Endothelial cell of umbilical vein (primary cell): Measurements from ENCODE around the gene HSPB6. TPM values are rescaled to one million over a fixed set of nuclear protein-coding genes. Genes with fewer than 3 reads are reported as not detected.
A peak's percentile ranks its signal among the peaks of the same experiment; 100 is the strongest.

Experiments used
- BruUV-seq: library from RNA; stranded (reverse); fragments of 400-500 nt; replicated peaks from 2 replicates; lab custom pipeline; 2021; lab: Mats Ljungman, UMichigan
- CTCF ChIA-PET: fragments of 300-600, 350-600 bp; sonication (Branson Sonifier 250); formaldehyde crosslinking; loops from one replicate; lab custom pipeline; 2021; ENCODE audit warnings: antibody characterized with exemption, inconsistent platforms; lab: Charles Lee
- POLR2A ChIA-PET: fragments of 300-600, 350-600 bp; sonication (Branson Sonifier 250); formaldehyde crosslinking; loops from one replicate; lab custom pipeline; 2021; ENCODE audit warnings: antibody characterized with exemption, inconsistent platforms; lab: Charles Lee
- DNase-seq: peaks from one replicate; pipeline ENCODE4 v3.0.0-alpha.2; 2011; ENCODE audit warnings: low read depth, low spot score
- FAIRE-seq: peaks from 2 replicates; lab custom pipeline; 2011; peaks lifted over from hg19 to GRCh38; lab: Jason Lieb, UNC
- H2AFZ ChIP-seq: 2 replicates; pipeline ENCODE4 v1.6.0; 2012; ENCODE audit warnings: low read depth, low read length, control low read depth, inconsistent platforms
- H3K27ac ChIP-seq: 2 replicates; pipeline ENCODE4 v1.5.1; 2011; ENCODE audit warnings: low read depth, mild to moderate bottlenecking, control low read depth, low read length, moderate library complexity; ENCODE audit not compliant: insufficient read depth
- H3K27me3 ChIP-seq, 2 experiments: 2 replicates each; pipeline versions ENCODE4 v1.6.0 to v1.6.1; 2011; ENCODE audit warnings: low read length in 2 of 2, mixed read lengths in 1 of 2; ENCODE audit not compliant: control insufficient read depth in 2 of 2, insufficient read depth in 2 of 2
- H3K36me3 ChIP-seq, 2 experiments: 2 replicates in 1 of 2; 3 replicates in 1 of 2; pipeline ENCODE4 v1.5.1; 2011; ENCODE audit warnings: low read length in 2 of 2, mild to moderate bottlenecking in 1 of 2, moderate library complexity in 1 of 2; ENCODE audit not compliant: control insufficient read depth in 2 of 2, insufficient read depth in 2 of 2; ENCODE audit errors: extremely low read depth in 1 of 2
- H3K4me1 ChIP-seq: 3 replicates; pipeline ENCODE4 v1.5.1; 2011; ENCODE audit warnings: mild to moderate bottlenecking, low read length; ENCODE audit not compliant: control insufficient read depth, insufficient read depth; ENCODE audit errors: extremely low read depth
- H3K4me2 ChIP-seq: 2 replicates; pipeline ENCODE4 v1.6.1; 2011; ENCODE audit warnings: low read length, control low read depth, mixed read lengths; ENCODE audit not compliant: insufficient read depth
- H3K4me3 ChIP-seq, 3 experiments: fragments of 200-600 bp in 1 of 3; sonication (generic), shearing (Covaris generic) in 1 of 3; replicated peaks in 1 of 3; 2 replicates each; pipeline ENCODE4 v1.5.1; 2011 to 2016; ENCODE audit warnings: control low read depth in 3 of 3, low read length in 3 of 3, mild to moderate bottlenecking in 2 of 3, inconsistent platforms in 1 of 3, low read depth in 1 of 3, moderate library complexity in 1 of 3; ENCODE audit not compliant: insufficient read depth in 1 of 3
- H3K79me2 ChIP-seq: 2 replicates; pipeline ENCODE4 v1.6.0; 2012; ENCODE audit warnings: low read length, inconsistent platforms; ENCODE audit not compliant: control insufficient read depth, insufficient read depth
- H3K9ac ChIP-seq: replicated peaks from 2 replicates; pipeline ENCODE3; 2011; ENCODE audit warnings: low read length, control low read depth; ENCODE audit not compliant: insufficient read depth; ENCODE audit errors: extremely low read depth
- H3K9me1 ChIP-seq: replicated peaks from 3 replicates; pipeline ENCODE4 v1.6.0; 2011; ENCODE audit warnings: mild to moderate bottlenecking, low read length; ENCODE audit not compliant: control insufficient read depth, insufficient read depth; ENCODE audit errors: extremely low read depth
- H3K9me3 ChIP-seq: replicated peaks from 2 replicates; pipeline ENCODE4 v1.5.1; 2012; ENCODE audit warnings: low read length, inconsistent platforms; ENCODE audit not compliant: control insufficient read depth, insufficient read depth
- H4K20me1 ChIP-seq: replicated peaks from 2 replicates; pipeline ENCODE3; 2011; ENCODE audit warnings: mild to moderate bottlenecking, low read length; ENCODE audit not compliant: control insufficient read depth, insufficient read depth; ENCODE audit errors: extremely low read depth
- CTCF ChIP-seq, 2 donors: IDR thresholded peaks; 1 replicate in 1 of 2; 2 replicates in 1 of 2; pipeline ENCODE4 v1.5.1; 2011; ENCODE audit warnings: low read length in 2 of 2, mild to moderate bottlenecking in 2 of 2, moderate library complexity in 2 of 2, control low read depth in 1 of 2, inconsistent platforms in 1 of 2, low read depth in 1 of 2; ENCODE audit not compliant: insufficient read depth in 1 of 2; ENCODE audit errors: extremely low read depth in 1 of 2
- EZH2 ChIP-seq: IDR thresholded peaks from 2 replicates; pipeline ENCODE4 v1.6.1; 2012; ENCODE audit warnings: borderline replicate concordance, low read depth, mild to moderate bottlenecking, moderate library complexity, low read length, inconsistent platforms; ENCODE audit not compliant: severe bottlenecking
- FOS ChIP-seq: IDR thresholded peaks from 2 replicates; pipeline ENCODE4 v1.6.1; 2011; ENCODE audit warnings: mild to moderate bottlenecking, low read length, moderate library complexity, borderline replicate concordance; ENCODE audit not compliant: insufficient read depth
- GATA2 ChIP-seq: IDR thresholded peaks from 2 replicates; pipeline ENCODE4 v1.7.0; 2011; ENCODE audit warnings: low read depth, mild to moderate bottlenecking, moderate library complexity, mixed read lengths, low read length; ENCODE audit not compliant: insufficient read length, insufficient read depth
- JUN ChIP-seq: IDR thresholded peaks from 2 replicates; pipeline ENCODE4 v1.6.1; 2011; ENCODE audit warnings: borderline replicate concordance, low read depth; ENCODE audit not compliant: insufficient read length, insufficient read depth
- MAX ChIP-seq: IDR thresholded peaks from 2 replicates; pipeline ENCODE4 v1.6.1; 2011; ENCODE audit not compliant: insufficient read depth, insufficient read length
- MYC ChIP-seq: IDR thresholded peaks from one replicate; pipeline ENCODE4 v1.6.1; 2011; ENCODE audit warnings: mild to moderate bottlenecking, low read depth, low read length
- POLR2A ChIP-seq: IDR thresholded peaks from 2 replicates; pipeline ENCODE4 v1.6.1; 2012; ENCODE audit warnings: low read depth, mild to moderate bottlenecking, control low read depth, low read length
- POLR2AphosphoS5 ChIP-seq: IDR thresholded peaks from 2 replicates; pipeline ENCODE4 v1.6.1; 2012; ENCODE audit warnings: low read depth, mild to moderate bottlenecking, control low read depth, low read length, moderate library complexity; ENCODE audit not compliant: insufficient read depth
- dilution Hi-C: fragments of 300-500 bp; cut with MboI; formaldehyde crosslinking; loops from one replicate; pipeline ENCODE4 v1.15.0; 2019; ENCODE audit warnings: low sequenced_read_pairs; ENCODE audit not compliant: extremely low pct_ligation_motif_present
- intact Hi-C: fragments of 100-400 bp; cut with micrococcal nuclease; formaldehyde crosslinking; loops from one replicate; pipeline ENCODE4 v1.10.0; 2022
- polyA plus RNA-seq, 4 experiments: library from polyadenylated mRNA; depleted of rRNA in 3 of 4; stranded (reverse) in 3 of 4; unstranded in 1 of 4; fragments of >200 nt; gene quantifications; 2 replicates each; pipeline versions ENCODE4 v1.2.1 to v1.2.3, GENCODE V29; 2011 to 2012; ENCODE audit warnings: missing spikeins in 1 of 4
- total RNA-seq: library from RNA; stranded (reverse); gene quantifications from 2 replicates; pipeline ENCODE4 v1.2.3, GENCODE V29; 2021

The HSPB6 gene
- total and polyA plus RNA-seq, 2 donors (not counting 3 experiments of a cell fraction or from before 2014, with no cell fraction given), result 3.4 to 6.2 TPM

GRCh38 chr19:35776102-35776788 is 19.4 kb upstream of the HSPB6 start:
- peak overlapping the region; percentile 59 for H3K4me2 ChIP-seq
- no peaks in the 10 kb centered on the region for H3K79me2 ChIP-seq
- DNase-seq (no peak), FAIRE-seq (no peak)
- no peak overlapping the region for H3K27ac ChIP-seq
- peaks cover 4% of the 10 kb centered on the region for H3K4me1 ChIP-seq
- H3K36me3 ChIP-seq, result peaks cover 0 to 2% of the 10 kb centered on the region in 2 experiments
- no peak for TF ChIP-seq POLR2A
- no peak for TF ChIP-seq MAX
- TF ChIP-seq MYC, result no peak
- no peak for TF ChIP-seq CTCF (IDR thresholded peaks at IDR 0.05; ENCODE audit: extremely low read depth in 1 of 2, insufficient read depth in 1 of 2, low read depth in 1 of 2, low read length in 2 of 2)
- no peak for TF ChIP-seq FOS
- TF ChIP-seq POLR2AphosphoS5, result no peak
- no peak for TF ChIP-seq JUN
- TF ChIP-seq GATA2, result no peak
- no peak for TF ChIP-seq EZH2
- H3K4me3 ChIP-seq, result peak overlapping the region in 2 of 3 experiments; percentile 46 to 57
- H3K9ac ChIP-seq, result no peak overlapping the region
- POLR2A ChIA-PET, result no interaction called here
- no peaks in the 10 kb centered on the region for H4K20me1 ChIP-seq
- no peaks in the 10 kb centered on the region for H3K27me3 ChIP-seq
- BruUV-seq, result TSS peak; percentile 67
- H3K9me3 ChIP-seq, result no peaks in the 10 kb centered on the region
- dilution Hi-C loops, result no loop called here
- no peaks in the 10 kb centered on the region for H3K9me1 ChIP-seq
- H2AFZ ChIP-seq, result peak overlapping the region; percentile 80
- intact Hi-C loops, result no loop called here
- CTCF ChIA-PET, result interaction anchor here (0.6 to 1.1 kb wide), 2 partner anchors 13 to 18 kb away, joined by 3 read pairs; no protein-coding TSS in a partner anchor
